ENCODE measurements around the gene ZNF235.
"Not testable (repeated sequence)": the region's sequence is repeated elsewhere in the genome, so short reads cannot be mapped to it uniquely, and the experiment has no call there.

GRCh38 chr19:44252332-44252731, 52.5 kb downstream of the ZNF235 start:
- TF ChIP-seq POLR2A, SPI1, POLR2AphosphoS5 (IDR thresholded peaks at IDR 0.05; ENCODE audit: low read depth, low read length): not testable (repeated sequence)
